SK-N-SH treated with all-trans-retinoic acid at 6 μM for 48 hours (cell line): Measurements from ENCODE around the gene CDCA3.
A peak's percentile ranks its signal among the peaks of the same experiment; 100 is the strongest.

Source experiments
- ATAC-seq: fragments of 200-7000 bp; cut with Tn5 transposase; 3 replicates; pipeline ENCODE4 v1.9.1; 2020; ENCODE audit warnings: mild to moderate bottlenecking, moderate library complexity
- ARNTL ChIP-seq: fragments of 450-650 bp; formaldehyde crosslinking; IDR thresholded peaks from 2 replicates; pipeline ENCODE4 v1.5.0; 2020; ENCODE audit warnings: low read depth, mild to moderate bottlenecking, moderate library complexity, borderline replicate concordance
- BACH2 ChIP-seq: fragments of 250-450 bp; sonication (Bioruptor Pico); IDR thresholded peaks from 2 replicates; pipeline ENCODE4 v1.9.0; 2021; ENCODE audit warnings: mild to moderate bottlenecking, borderline replicate concordance
- CSDC2 ChIP-seq: fragments of 250-450 bp; sonication (Bioruptor Pico); IDR thresholded peaks from 2 replicates; pipeline ENCODE4 v1.5.0; 2020; ENCODE audit warnings: mild to moderate bottlenecking, moderate library complexity
- CSRNP3 ChIP-seq: fragments of 250-450 bp; sonication (Bioruptor Pico); IDR thresholded peaks from 2 replicates; pipeline ENCODE4 v1.5.1; 2021; ENCODE audit warnings: mild to moderate bottlenecking, moderate library complexity
- ESRRG ChIP-seq: fragments of 250-450 bp; sonication (Bioruptor Pico); IDR thresholded peaks from 2 replicates; pipeline ENCODE4 v1.6.1; 2021; ENCODE audit warnings: mild to moderate bottlenecking
- GLIS3 ChIP-seq: fragments of 250-450 bp; sonication (Bioruptor Pico); IDR thresholded peaks from 2 replicates; pipeline ENCODE4 v1.5.0; 2020; ENCODE audit warnings: mild to moderate bottlenecking, moderate library complexity
- ISL1 ChIP-seq: fragments of 250-450 bp; sonication (Bioruptor Pico); IDR thresholded peaks from 2 replicates; pipeline ENCODE4 v2.1.2; 2022; ENCODE audit warnings: mild to moderate bottlenecking, moderate library complexity
- OSR1 ChIP-seq: fragments of 250-450 bp; sonication (Bioruptor Pico); IDR thresholded peaks from 2 replicates; pipeline ENCODE4 v1.8.0; 2022; ENCODE audit warnings: moderate library complexity, mild to moderate bottlenecking, inconsistent platforms
- PATZ1 ChIP-seq: fragments of 250-450 bp; sonication (Bioruptor Pico); IDR thresholded peaks from 2 replicates; pipeline ENCODE4 v1.8.0; 2020; ENCODE audit warnings: mild to moderate bottlenecking, moderate library complexity, borderline replicate concordance
- POU6F1 ChIP-seq: fragments of 250-450 bp; sonication (Bioruptor Pico); IDR thresholded peaks from 2 replicates; pipeline ENCODE4 v1.8.0; 2021; ENCODE audit warnings: low read depth, mild to moderate bottlenecking, moderate library complexity, borderline replicate concordance
- PPARA ChIP-seq: fragments of 250-450 bp; sonication (Bioruptor Pico); IDR thresholded peaks from 2 replicates; pipeline ENCODE4 v1.5.0; 2020; ENCODE audit warnings: mild to moderate bottlenecking, borderline replicate concordance
- RARB ChIP-seq: fragments of 250-450 bp; sonication (Bioruptor Pico); IDR thresholded peaks from 2 replicates; pipeline ENCODE4 v1.8.0; 2021; ENCODE audit warnings: mild to moderate bottlenecking, moderate library complexity
- SNAI2 ChIP-seq: fragments of 250-450 bp; sonication (Bioruptor Pico); IDR thresholded peaks from 2 replicates; pipeline ENCODE4 v1.5.0; 2020; ENCODE audit warnings: mild to moderate bottlenecking, moderate library complexity
- TCF4 ChIP-seq: fragments of 250-450 bp; sonication (Bioruptor Pico); IDR thresholded peaks from 2 replicates; pipeline ENCODE4 v1.8.0; 2021; ENCODE audit warnings: mild to moderate bottlenecking, moderate library complexity, borderline replicate concordance
- TOX ChIP-seq: fragments of 250-450 bp; sonication (Bioruptor Pico); IDR thresholded peaks from 2 replicates; pipeline ENCODE4 v1.8.0; 2021; ENCODE audit warnings: mild to moderate bottlenecking, moderate library complexity, borderline replicate concordance
- TSHZ2 ChIP-seq: fragments of 250-450 bp; sonication (Bioruptor Pico); IDR thresholded peaks from 2 replicates; pipeline ENCODE4 v1.5.0; 2020; ENCODE audit warnings: mild to moderate bottlenecking, moderate library complexity
- ZC3H10 ChIP-seq: fragments of 250-450 bp; sonication (Bioruptor Pico); IDR thresholded peaks from 2 replicates; pipeline ENCODE4 v1.5.1; 2021; ENCODE audit warnings: mild to moderate bottlenecking, moderate library complexity
- ZFP3 ChIP-seq: fragments of 250-450 bp; sonication (Bioruptor Pico); IDR thresholded peaks from 2 replicates; pipeline ENCODE4 v1.5.0; 2020; ENCODE audit warnings: mild to moderate bottlenecking, moderate library complexity
- ZNF565 ChIP-seq: fragments of 450-650 bp; formaldehyde crosslinking; conservative IDR thresholded peaks from 2 replicates; pipeline ENCODE4 v1.5.0; 2020; ENCODE audit warnings: low read depth, mild to moderate bottlenecking, moderate library complexity
- ZNF70 ChIP-seq: fragments of 450-650 bp; formaldehyde crosslinking; IDR thresholded peaks from 2 replicates; pipeline ENCODE4 v1.5.0; 2020; ENCODE audit warnings: mild to moderate bottlenecking, moderate library complexity
- ZNF8 ChIP-seq: fragments of 450-650 bp; formaldehyde crosslinking; IDR thresholded peaks from 2 replicates; pipeline ENCODE4 v1.5.0; 2020; ENCODE audit warnings: mild to moderate bottlenecking, moderate library complexity

The CDCA3 gene

GRCh38 chr12:6816598-6816997 is 34.5 kb downstream of the CDCA3 start:
- no peak for ATAC-seq
- TF ChIP-seq TCF4, result no peak; the same call in 1 of the 2 replicates
- TF ChIP-seq TSHZ2 (CRISPR knock-in tag), result 0 out of 2 replicates have a peak, but pooled peaks have one; percentile 17
- no peak for TF ChIP-seq ISL1
- TF ChIP-seq TOX, result no peak
- TF ChIP-seq SNAI2 (CRISPR knock-in tag), result no peak
- no peak for TF ChIP-seq ZNF8 (CRISPR knock-in tag)
- no peak for TF ChIP-seq ESRRG (CRISPR knock-in tag)
- TF ChIP-seq ZNF565 (CRISPR knock-in tag), result no peak
- no peak for TF ChIP-seq OSR1 (CRISPR knock-in tag)

- TF ChIP-seq ARNTL (CRISPR knock-in tag), result no peak
- TF ChIP-seq GLIS3 (CRISPR knock-in tag), result no peak
- no peak for TF ChIP-seq CSDC2 (CRISPR knock-in tag)
- TF ChIP-seq SNAI2 (CRISPR knock-in tag), result no peak
- TF ChIP-seq TCF4, result no peak
- TF ChIP-seq OSR1 (CRISPR knock-in tag), result no peak
- no peak for TF ChIP-seq RARB (CRISPR knock-in tag)
- no peak for TF ChIP-seq TOX
- TF ChIP-seq ZNF70 (CRISPR knock-in tag), result no peak
- no peak for TF ChIP-seq ESRRG (CRISPR knock-in tag)
- TF ChIP-seq ZNF565 (CRISPR knock-in tag), result no peak
- TF ChIP-seq POU6F1 (CRISPR knock-in tag), result no peak
- no peak for TF ChIP-seq BACH2 (CRISPR knock-in tag)
- TF ChIP-seq PATZ1 (CRISPR knock-in tag), result no peak
- no peak for TF ChIP-seq ZC3H10 (CRISPR knock-in tag)
- no peak for TF ChIP-seq ZNF8 (CRISPR knock-in tag)
- TF ChIP-seq TSHZ2 (CRISPR knock-in tag), result no peak
- TF ChIP-seq CSRNP3, result no peak
- TF ChIP-seq PPARA, result no peak
- TF ChIP-seq ISL1, result no peak
- no peak for ATAC-seq
Measured at GRCh38 chr12:6813363-6813762, 37.7 kb downstream of the CDCA3 start.

GRCh38 chr12:6810758-6811157 is 40.3 kb downstream of the CDCA3 start:
- TF ChIP-seq ZNF70 (CRISPR knock-in tag) (no peak), ISL1 (no peak), ZFP3 (CRISPR knock-in tag) (no peak), PATZ1 (CRISPR knock-in tag) (no peak), ZC3H10 (CRISPR knock-in tag) (no peak), ARNTL (CRISPR knock-in tag) (no peak)
- ATAC-seq, result peak; percentile 31; the same call in 2 of the 3 replicates
